Mesothelial cell of epicardium (in vitro differentiated cells): Measurements from ENCODE around the gene TSPAN18. TPM values are rescaled to one million over a fixed set of nuclear protein-coding genes. Genes with fewer than 3 reads are reported as not detected.
A peak's percentile ranks its signal among the peaks of the same experiment; 100 is the strongest.

Experiments used
- DNase-seq, 2 experiments: peaks; one replicate each; pipeline ENCODE4 v3.0.0; 2021; ENCODE audit warnings: low spot score in 2 of 2; ENCODE audit not compliant: unreplicated experiment in 2 of 2
- H3K27ac Mint-ChIP-seq: 2 replicates; pipeline ENCODE4 v1.8.0; 2021; ENCODE audit warnings: mixed read lengths
- H3K27me3 Mint-ChIP-seq: 2 replicates; pipeline ENCODE4 v1.8.0; 2021; ENCODE audit warnings: low read depth, mixed read lengths
- H3K36me3 Mint-ChIP-seq: 2 replicates; pipeline ENCODE4 v1.8.0; 2021; ENCODE audit warnings: mixed read lengths
- H3K4me1 Mint-ChIP-seq: 2 replicates; pipeline ENCODE4 v1.8.0; 2021; ENCODE audit warnings: mixed read lengths
- H3K4me3 Mint-ChIP-seq: 2 replicates; pipeline ENCODE4 v1.8.0; 2021; ENCODE audit warnings: mild to moderate bottlenecking, moderate library complexity, mixed read lengths
- H3K9me3 Mint-ChIP-seq: 2 replicates; pipeline ENCODE4 v1.8.0; 2021; ENCODE audit warnings: mixed read lengths
- CTCF ChIP-seq: fragments of 200-600 bp; sonication (generic); IDR thresholded peaks from one replicate; pipeline ENCODE4 v1.5.0; 2021; ENCODE audit warnings: antibody characterized with exemption; ENCODE audit not compliant: unreplicated experiment
- total RNA-seq: library from RNA; stranded (reverse); gene quantifications from 3 replicates; pipeline ENCODE4 v1.2.1, GENCODE V29; 2021

Gene TSPAN18
- total RNA-seq, 1 donor from 2014 or later: 47.4 TPM

GRCh38 chr11:44698252-44698912 lies 28.4 kb upstream of the TSPAN18 start:
- Mint-ChIP-seq H3K36me3 (no peaks in the 10 kb centered on the region), H3K4me3 (no peak overlapping the region), H3K27ac (no peak overlapping the region), H3K27me3 (no peaks in the 10 kb centered on the region), H3K9me3 (no peaks in the 10 kb centered on the region), H3K4me1 (peaks cover 27% of the 10 kb centered on the region)
- no peak for TF ChIP-seq CTCF
- DNase-seq: no peak

GRCh38 chr11:44699497-44700408 lies 27.0 kb upstream of the TSPAN18 start:
- Mint-ChIP-seq H3K27me3 (no peaks in the 10 kb centered on the region), H3K36me3 (no peaks in the 10 kb centered on the region), H3K9me3 (peaks cover 5% of the 10 kb centered on the region), H3K4me1 (peaks cover 24% of the 10 kb centered on the region), H3K27ac (peak overlapping the region; percentile 11), H3K4me3 (no peak overlapping the region)
- DNase-seq: no peak
- TF ChIP-seq CTCF: no peak

GRCh38 chr11:44701276-44701675 lies 25.5 kb upstream of the TSPAN18 start:
- H3K9me3 Mint-ChIP-seq: peaks cover 5% of the 10 kb centered on the region
- no peak for DNase-seq
- no peak overlapping the region for H3K4me3 Mint-ChIP-seq
- H3K27me3 Mint-ChIP-seq: no peaks in the 10 kb centered on the region
- TF ChIP-seq CTCF: no peak
- H3K27ac Mint-ChIP-seq: peak overlapping the region; percentile 19
- H3K36me3 Mint-ChIP-seq: no peaks in the 10 kb centered on the region
- H3K4me1 Mint-ChIP-seq: peaks cover 24% of the 10 kb centered on the region

- H3K36me3 Mint-ChIP-seq: no peaks in the 10 kb centered on the region
- peaks cover 5% of the 10 kb centered on the region for H3K9me3 Mint-ChIP-seq
- DNase-seq: no peak
- TF ChIP-seq CTCF: no peak
- peaks cover 24% of the 10 kb centered on the region for H3K4me1 Mint-ChIP-seq
- no peak overlapping the region for H3K4me3 Mint-ChIP-seq
- H3K27ac Mint-ChIP-seq: no peak overlapping the region
- H3K27me3 Mint-ChIP-seq: no peaks in the 10 kb centered on the region
These were observed 23.9 kb upstream of the TSPAN18 start for GRCh38 chr11:44702889-44703288.

GRCh38 chr11:44707094-44707493 lies 19.7 kb upstream of the TSPAN18 start:
- no peak for DNase-seq
- peaks cover 5% of the 10 kb centered on the region for H3K9me3 Mint-ChIP-seq
- H3K4me3 Mint-ChIP-seq: no peak overlapping the region
- TF ChIP-seq CTCF: no peak
- H3K36me3 Mint-ChIP-seq: no peaks in the 10 kb centered on the region
- H3K27me3 Mint-ChIP-seq: no peaks in the 10 kb centered on the region
- H3K27ac Mint-ChIP-seq: no peak overlapping the region
- H3K4me1 Mint-ChIP-seq: peaks cover 27% of the 10 kb centered on the region
